ENCODE results near the gene CYP19A1. TPM values are rescaled to one million over a fixed set of nuclear protein-coding genes. Genes with fewer than 3 reads are reported as not detected.

Gene CYP19A1
- total and polyA plus RNA-seq, 9 of the 15 experiments (the other 6 are each of a cell fraction or from before 2014, with no cell fraction given): 0.16 to 0.63 (median 0.47) TPM; not detected in 3

DNA sequence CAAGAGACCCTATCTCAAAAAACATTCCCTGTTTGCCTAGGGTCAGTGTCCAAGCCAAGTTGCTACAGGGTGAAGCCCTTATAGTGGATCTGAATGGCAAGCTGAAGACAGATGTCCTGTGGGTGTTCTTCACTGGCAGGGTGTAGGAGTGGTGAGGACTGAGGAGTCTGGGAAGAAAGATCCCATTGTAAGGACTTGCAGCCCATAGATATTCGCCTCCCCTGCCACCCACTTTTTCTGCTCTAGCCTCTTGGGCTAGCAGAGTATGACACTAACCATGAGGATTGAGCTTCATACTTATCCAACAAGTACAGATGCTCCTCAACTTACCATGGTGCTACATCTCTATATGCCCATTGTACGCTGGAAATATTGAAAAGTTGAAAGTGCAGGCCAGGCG, 13.2 kb downstream of the CYP19A1 start (continued):
- TF ChIP-seq, protein P1, sequence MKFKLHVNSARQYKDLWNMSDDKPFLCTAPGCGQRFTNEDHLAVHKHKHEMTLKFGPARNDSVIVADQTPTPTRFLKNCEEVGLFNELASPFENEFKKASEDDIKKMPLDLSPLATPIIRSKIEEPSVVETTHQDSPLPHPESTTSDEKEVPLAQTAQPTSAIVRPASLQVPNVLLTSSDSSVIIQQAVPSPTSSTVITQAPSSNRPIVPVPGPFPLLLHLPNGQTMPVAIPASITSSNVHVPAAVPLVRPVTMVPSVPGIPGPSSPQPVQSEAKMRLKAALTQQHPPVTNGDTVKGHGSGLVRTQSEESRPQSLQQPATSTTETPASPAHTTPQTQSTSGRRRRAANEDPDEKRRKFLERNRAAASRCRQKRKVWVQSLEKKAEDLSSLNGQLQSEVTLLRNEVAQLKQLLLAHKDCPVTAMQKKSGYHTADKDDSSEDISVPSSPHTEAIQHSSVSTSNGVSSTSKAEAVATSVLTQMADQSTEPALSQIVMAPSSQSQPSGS (CRISPR knock-in tag; IDR thresholded peaks at IDR 0.05): no peak
- TF ChIP-seq, protein P2, sequence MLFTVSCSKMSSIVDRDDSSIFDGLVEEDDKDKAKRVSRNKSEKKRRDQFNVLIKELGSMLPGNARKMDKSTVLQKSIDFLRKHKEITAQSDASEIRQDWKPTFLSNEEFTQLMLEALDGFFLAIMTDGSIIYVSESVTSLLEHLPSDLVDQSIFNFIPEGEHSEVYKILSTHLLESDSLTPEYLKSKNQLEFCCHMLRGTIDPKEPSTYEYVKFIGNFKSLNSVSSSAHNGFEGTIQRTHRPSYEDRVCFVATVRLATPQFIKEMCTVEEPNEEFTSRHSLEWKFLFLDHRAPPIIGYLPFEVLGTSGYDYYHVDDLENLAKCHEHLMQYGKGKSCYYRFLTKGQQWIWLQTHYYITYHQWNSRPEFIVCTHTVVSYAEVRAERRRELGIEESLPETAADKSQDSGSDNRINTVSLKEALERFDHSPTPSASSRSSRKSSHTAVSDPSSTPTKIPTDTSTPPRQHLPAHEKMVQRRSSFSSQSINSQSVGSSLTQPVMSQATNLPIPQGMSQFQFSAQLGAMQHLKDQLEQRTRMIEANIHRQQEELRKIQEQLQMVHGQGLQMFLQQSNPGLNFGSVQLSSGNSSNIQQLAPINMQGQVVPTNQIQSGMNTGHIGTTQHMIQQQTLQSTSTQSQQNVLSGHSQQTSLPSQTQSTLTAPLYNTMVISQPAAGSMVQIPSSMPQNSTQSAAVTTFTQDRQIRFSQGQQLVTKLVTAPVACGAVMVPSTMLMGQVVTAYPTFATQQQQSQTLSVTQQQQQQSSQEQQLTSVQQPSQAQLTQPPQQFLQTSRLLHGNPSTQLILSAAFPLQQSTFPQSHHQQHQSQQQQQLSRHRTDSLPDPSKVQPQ (CRISPR knock-in tag; IDR thresholded peaks at IDR 0.05; ENCODE audit: borderline replicate concordance): no peak
- TF ChIP-seq ZNF445 (CRISPR knock-in tag; IDR thresholded peaks at IDR 0.05; ENCODE audit: low read depth): no peak
- TF ChIP-seq, protein P3, sequence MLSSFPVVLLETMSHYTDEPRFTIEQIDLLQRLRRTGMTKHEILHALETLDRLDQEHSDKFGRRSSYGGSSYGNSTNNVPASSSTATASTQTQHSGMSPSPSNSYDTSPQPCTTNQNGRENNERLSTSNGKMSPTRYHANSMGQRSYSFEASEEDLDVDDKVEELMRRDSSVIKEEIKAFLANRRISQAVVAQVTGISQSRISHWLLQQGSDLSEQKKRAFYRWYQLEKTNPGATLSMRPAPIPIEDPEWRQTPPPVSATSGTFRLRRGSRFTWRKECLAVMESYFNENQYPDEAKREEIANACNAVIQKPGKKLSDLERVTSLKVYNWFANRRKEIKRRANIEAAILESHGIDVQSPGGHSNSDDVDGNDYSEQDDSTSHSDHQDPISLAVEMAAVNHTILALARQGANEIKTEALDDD (IDR thresholded peaks at IDR 0.05): no peak
- TF ChIP-seq NFXL1 (CRISPR knock-in tag; IDR thresholded peaks at IDR 0.05): no peak
- TF ChIP-seq, protein P4, sequence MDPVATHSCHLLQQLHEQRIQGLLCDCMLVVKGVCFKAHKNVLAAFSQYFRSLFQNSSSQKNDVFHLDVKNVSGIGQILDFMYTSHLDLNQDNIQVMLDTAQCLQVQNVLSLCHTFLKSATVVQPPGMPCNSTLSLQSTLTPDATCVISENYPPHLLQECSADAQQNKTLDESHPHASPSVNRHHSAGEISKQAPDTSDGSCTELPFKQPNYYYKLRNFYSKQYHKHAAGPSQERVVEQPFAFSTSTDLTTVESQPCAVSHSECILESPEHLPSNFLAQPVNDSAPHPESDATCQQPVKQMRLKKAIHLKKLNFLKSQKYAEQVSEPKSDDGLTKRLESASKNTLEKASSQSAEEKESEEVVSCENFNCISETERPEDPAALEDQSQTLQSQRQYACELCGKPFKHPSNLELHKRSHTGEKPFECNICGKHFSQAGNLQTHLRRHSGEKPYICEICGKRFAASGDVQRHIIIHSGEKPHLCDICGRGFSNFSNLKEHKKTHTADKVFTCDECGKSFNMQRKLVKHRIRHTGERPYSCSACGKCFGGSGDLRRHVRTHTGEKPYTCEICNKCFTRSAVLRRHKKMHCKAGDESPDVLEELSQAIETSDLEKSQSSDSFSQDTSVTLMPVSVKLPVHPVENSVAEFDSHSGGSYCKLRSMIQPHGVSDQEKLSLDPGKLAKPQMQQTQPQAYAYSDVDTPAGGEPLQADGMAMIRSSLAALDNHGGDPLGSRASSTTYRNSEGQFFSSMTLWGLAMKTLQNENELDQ (CRISPR knock-in tag; IDR thresholded peaks at IDR 0.05; ENCODE audit: borderline replicate concordance): no peak
- TF ChIP-seq, protein P5, sequence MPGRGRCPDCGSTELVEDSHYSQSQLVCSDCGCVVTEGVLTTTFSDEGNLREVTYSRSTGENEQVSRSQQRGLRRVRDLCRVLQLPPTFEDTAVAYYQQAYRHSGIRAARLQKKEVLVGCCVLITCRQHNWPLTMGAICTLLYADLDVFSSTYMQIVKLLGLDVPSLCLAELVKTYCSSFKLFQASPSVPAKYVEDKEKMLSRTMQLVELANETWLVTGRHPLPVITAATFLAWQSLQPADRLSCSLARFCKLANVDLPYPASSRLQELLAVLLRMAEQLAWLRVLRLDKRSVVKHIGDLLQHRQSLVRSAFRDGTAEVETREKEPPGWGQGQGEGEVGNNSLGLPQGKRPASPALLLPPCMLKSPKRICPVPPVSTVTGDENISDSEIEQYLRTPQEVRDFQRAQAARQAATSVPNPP (IDR thresholded peaks at IDR 0.05; ENCODE audit: borderline replicate concordance, insufficient read depth, insufficient read length): no peak
- TF ChIP-seq ZKSCAN8 (CRISPR knock-in tag; IDR thresholded peaks at IDR 0.05): no peak
- no peak for TF ChIP-seq NFIX (CRISPR knock-in tag; IDR thresholded peaks at IDR 0.05; ENCODE audit: low read depth)
- TF ChIP-seq ZNF23 (CRISPR knock-in tag; IDR thresholded peaks at IDR 0.05): no peak

Measured in K562 (cell line).